HG02885 (cell line): ENCODE results near the gene GRIA2.
"Not testable (repeated sequence)": the region's sequence is repeated elsewhere in the genome, so short reads cannot be mapped to it uniquely, and the experiment has no call there.

Source experiments
- ATAC-seq: cut with Tn5 transposase; IDR thresholded peaks from one replicate; pipeline ENCODE4 v1.9.1; 2021; ENCODE audit warnings: mild to moderate bottlenecking; ENCODE audit not compliant: unreplicated experiment, poor library complexity

GRIA2 gene

DNA sequence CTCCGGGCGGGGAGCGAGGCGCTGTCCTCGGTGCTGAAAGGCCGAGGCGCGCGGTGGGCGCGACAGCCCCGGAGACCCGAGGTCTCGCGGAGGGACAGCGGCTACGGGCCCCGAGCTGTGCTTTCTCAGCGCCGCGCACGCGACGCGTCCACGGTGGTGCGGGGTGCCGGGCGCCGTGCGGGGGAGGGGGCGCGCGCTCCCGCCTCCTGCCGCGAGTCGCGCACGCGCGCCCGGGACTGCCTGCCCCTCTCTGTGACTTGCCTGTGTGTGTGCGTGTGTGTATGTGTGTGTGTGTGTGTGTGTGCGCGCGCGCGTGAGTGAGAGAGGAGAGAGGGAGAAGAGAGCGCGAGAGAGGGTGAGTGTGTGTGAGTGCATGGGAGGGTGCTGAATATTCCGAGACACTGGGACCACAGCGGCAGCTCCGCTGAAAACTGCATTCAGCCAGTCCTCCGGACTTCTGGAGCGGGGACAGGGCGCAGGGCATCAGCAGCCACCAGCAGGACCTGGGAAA lies at the start of gene GRIA2:
Gene GRIA2, plus strand, starts transcription at position 358 of the 511 bp plus-strand sequence. CDS start 315 bp downstream, outside the sequence.
- no peak for ATAC-seq

GRCh38 chr4:157172011-157172410 lies 48.5 kb upstream of the GRIA2 start:
- no peak for ATAC-seq

- not testable (repeated sequence) for ATAC-seq
Observed at GRCh38 chr4:157180268-157180667, 40.3 kb upstream of the GRIA2 start.

DNA sequence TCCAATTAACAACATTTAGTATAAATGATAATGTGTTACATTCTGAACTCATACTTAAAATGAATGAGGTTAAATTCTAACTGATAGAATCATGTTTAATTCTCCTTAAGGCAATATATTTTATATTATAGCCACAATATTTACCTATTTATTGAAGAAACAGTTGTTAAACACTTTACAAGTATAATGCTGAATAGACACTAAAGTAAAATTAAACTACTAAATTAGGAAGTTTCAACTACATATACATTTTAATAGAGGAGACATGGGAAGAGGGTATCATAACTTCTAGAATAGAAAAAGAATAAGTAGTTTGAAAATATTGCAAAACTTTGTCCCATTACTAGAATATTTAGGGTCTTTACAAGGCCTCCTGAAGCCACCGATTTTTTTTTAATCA lies 36.2 kb upstream of the GRIA2 start:
- no peak for ATAC-seq

- ATAC-seq = no peak
Observed at GRCh38 chr4:157185363-157185762, 35.2 kb upstream of the GRIA2 start.

GRCh38 chr4:157195374-157195773 lies 25.2 kb upstream of the GRIA2 start:
- ATAC-seq = no peak

DNA sequence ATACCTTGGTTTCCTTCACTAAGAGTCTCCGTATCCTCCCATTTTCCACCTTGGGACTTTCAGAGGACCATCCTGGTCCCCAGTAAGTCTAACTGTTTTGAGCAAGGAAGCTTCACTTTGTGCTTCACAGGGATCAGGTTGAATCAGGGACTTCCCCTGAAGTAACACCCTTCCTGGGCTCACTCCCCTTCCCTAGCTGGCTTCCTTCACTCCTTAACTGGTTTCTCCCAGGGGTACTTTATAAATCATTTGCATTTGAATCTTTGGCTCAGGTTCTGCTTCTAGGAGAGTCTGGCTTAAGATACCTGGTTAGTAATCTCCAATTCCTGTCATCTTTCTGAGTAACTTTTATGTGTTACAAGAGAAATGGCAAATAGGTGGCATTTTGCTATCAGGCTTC lies 24.5 kb upstream of the GRIA2 start:
- no peak for ATAC-seq

GRCh38 chr4:157204634-157205244 lies 15.8 kb upstream of the GRIA2 start:
- peak; percentile 75 for ATAC-seq

DNA sequence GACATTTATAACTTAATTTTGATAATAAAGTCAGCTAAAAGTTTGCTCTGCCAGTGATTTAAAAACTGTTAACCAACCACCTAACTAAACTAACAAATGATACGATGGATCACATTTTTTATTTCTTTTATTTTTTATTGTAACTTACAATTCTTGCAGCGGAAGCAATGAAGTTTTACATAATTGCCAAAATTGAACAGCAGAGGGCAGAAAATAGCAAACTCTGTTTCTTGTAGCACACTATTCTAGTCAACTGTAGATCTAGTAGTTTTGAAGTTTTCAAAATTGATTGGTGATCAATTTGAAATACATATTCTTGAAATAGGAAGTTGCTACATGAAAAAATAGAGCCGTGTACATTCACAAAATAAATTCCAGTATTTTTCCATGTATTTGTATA lies 2.8 kb upstream of the GRIA2 start:
- ATAC-seq = no peak

GRCh38 chr4:157219711-157220370 lies 687 bp upstream of the GRIA2 start:
- ATAC-seq = no peak

GRCh38 chr4:157221426-157221894 lies 932 bp downstream of the GRIA2 start:
- no peak for ATAC-seq

DNA sequence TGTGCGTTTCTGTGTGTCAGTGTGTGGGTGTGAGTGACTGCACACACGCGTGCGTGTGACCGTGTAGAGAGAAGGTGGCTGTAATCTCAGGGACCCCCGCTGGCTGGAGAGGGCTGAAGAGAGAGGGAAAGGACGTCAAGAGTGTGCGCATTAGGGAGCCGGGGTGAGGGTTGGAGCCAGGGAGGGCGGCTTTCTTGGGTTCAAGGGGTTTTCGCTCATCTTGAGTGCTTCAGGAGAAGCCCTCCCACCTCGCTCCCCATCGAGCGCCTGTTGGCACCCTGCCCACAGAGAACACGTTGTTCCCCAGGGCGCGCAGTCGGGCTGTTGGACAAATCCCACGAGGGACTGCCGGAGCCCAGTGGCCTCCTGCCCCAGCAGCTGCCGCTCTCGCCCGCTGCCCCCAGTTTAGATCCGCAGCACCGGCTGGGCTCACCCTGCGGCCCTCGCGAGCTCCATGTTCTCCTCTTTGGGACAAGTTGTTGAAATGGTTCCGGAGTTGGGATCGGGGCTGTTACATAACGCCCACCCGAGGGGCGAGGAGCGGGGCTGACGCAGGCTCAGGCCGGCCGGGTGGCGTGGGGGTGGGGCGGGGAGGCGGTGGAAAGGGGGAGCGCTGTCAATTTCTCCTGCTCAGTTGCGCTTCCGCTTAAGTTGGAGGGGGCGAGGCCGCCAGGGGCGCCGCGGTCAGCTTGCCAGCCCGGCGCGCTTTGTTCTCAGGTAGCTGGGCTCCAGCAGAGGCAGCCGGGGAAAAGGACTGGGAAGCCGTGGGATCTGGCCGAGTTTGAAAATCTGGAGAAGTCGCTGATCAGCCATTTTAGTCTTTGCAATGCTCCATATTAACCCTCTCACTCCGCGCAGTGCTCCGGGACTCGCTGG lies 1.6 kb downstream of the GRIA2 start:
- ATAC-seq = no peak

DNA sequence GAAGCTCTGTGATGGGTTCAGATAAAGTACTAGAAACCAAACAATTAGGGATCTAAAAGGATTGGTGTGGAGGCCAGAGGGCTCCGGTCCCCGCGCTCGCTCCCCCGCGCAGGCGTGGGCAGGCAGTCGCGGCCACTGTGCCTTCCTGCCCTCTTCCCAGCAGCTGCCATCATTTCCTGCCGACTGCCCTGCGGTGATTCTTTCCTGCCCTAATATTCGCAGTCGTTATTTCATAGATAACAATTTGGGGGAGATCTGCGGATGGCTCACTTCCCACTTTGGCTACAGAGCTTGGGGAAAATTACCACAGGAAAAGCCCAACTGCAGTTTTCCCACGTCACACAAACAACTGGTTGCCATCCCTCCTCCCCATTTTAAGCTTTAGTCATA lies 2.2 kb downstream of the GRIA2 start:
- ATAC-seq = no peak

DNA sequence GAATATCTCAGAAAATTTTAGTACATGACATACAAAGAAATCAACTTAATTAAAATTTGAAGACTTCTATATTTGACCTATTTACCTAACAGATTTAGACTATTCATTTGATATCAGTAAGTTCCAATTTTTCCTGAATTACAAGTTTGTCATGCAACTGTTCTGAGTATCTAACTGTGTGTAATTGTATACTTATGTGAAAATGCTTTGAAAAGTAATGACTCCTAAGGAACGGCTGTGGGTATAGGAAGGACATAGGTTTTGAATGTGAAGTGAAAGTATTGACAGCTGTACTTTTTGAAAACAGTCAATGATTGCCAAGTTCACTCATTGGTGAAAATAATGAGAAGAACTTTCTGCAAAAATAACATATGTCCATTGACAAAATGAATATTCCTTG lies 2.9 kb downstream of the GRIA2 start:
- ATAC-seq = no peak

- no peak for ATAC-seq
Observed at GRCh38 chr4:157225096-157225495, 4.6 kb downstream of the GRIA2 start.

- no peak for ATAC-seq
Observed at GRCh38 chr4:157226035-157226434, 5.5 kb downstream of the GRIA2 start.

- no peak for ATAC-seq
Observed at GRCh38 chr4:157226601-157227000, 6.1 kb downstream of the GRIA2 start.

DNA sequence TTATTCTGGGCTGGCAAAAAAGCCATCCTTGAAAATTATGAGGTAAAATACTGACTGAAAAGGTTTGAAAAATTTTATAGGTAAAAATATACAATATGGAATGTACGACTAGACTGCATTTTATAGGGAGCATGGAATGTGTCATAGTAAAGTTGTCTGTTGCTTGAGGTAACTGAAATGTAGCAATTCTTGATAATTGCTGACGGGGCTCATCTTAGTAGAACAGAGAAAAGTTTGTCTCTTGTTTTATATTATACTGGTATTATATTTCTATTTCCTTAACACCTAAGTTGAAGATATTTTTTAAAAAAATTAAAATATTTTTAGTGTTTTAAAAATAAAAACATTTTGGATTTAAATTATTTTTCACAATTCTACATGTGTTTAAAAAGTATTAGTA lies 11.0 kb downstream of the GRIA2 start:
- ATAC-seq = no peak

- no peak for ATAC-seq
Observed at GRCh38 chr4:157242871-157243270, 22.3 kb downstream of the GRIA2 start.

- ATAC-seq = no peak
Observed at GRCh38 chr4:157244348-157244747, 23.8 kb downstream of the GRIA2 start.

GRCh38 chr4:157245351-157245750 lies 24.8 kb downstream of the GRIA2 start:
- no peak for ATAC-seq
